Type B pancreatic cell (in vitro differentiated cells): ENCODE results near the gene TCN1. TPM values are rescaled to one million over a fixed set of nuclear protein-coding genes. Genes with fewer than 3 reads are reported as not detected.
A peak's percentile ranks its signal among the peaks of the same experiment; 100 is the strongest.
"Not testable (repeated sequence)": the region's sequence is repeated elsewhere in the genome, so short reads cannot be mapped to it uniquely, and the experiment has no call there.

ENCODE experiments used
- DNase-seq: peaks from one replicate; pipeline ENCODE4 v3.0.0; 2021; ENCODE audit warnings: mixed read lengths; ENCODE audit not compliant: unreplicated experiment; ENCODE audit errors: extremely low spot score
- H3K27ac Mint-ChIP-seq: 2 replicates; pipeline ENCODE4 v1.8.0; 2021; ENCODE audit warnings: mild to moderate bottlenecking, mixed read lengths
- H3K27me3 Mint-ChIP-seq: 2 replicates; pipeline ENCODE4 v1.8.0; 2021; ENCODE audit warnings: mixed read lengths
- H3K36me3 Mint-ChIP-seq: 2 replicates; pipeline ENCODE4 v1.8.0; 2021; ENCODE audit warnings: mixed read lengths
- H3K4me1 Mint-ChIP-seq: one replicate; pipeline ENCODE4 v1.8.0; 2021; ENCODE audit warnings: mixed read lengths; ENCODE audit not compliant: unreplicated experiment
- H3K4me3 Mint-ChIP-seq: 2 replicates; pipeline ENCODE4 v1.8.0; 2021; ENCODE audit warnings: mild to moderate bottlenecking, mixed read lengths
- H3K9me3 Mint-ChIP-seq: 2 replicates; pipeline ENCODE4 v1.8.0; 2021; ENCODE audit warnings: mixed read lengths
- total RNA-seq: library from RNA; stranded (reverse); gene quantifications from 2 replicates; pipeline ENCODE4 v1.2.1, GENCODE V29; 2021; ENCODE audit warnings: low replicate concordance
- TF ChIP-seq, protein P1 (sequence below): fragments of 200-600 bp; sonication (generic); conservative IDR thresholded peaks from 2 replicates; pipeline ENCODE4 v1.5.0; 2021; ENCODE audit warnings: antibody characterized with exemption, mild to moderate bottlenecking

TCN1 gene
- total RNA-seq, 1 donor from 2014 or later = 269 TPM

DNA sequence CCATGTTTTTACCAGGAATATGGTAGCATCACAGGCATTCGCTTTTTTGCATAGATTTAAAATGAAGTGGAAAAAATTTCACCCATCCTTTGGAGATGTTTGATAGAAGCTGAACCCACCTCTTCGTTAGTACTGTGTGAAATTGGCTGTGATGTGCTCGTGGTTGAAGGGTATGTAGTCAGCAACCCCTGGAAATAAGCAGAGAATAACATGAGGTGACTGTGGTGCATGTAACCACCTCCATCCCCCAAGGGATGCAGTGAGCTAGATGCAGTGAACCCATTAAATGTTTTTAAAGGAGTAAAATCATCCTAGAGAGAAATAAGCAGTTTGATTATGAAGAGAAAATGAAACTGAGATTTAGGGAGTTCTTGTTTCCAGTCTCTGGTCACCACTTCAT, 36.9 kb downstream of the TCN1 start:
- Mint-ChIP-seq H3K36me3 (no peaks in the 10 kb centered on the region), H3K4me1 (no peaks in the 10 kb centered on the region), H3K4me3 (no peak overlapping the region), H3K27ac (no peak overlapping the region), H3K9me3 (no peaks in the 10 kb centered on the region), H3K27me3 (no peaks in the 10 kb centered on the region)
- TF ChIP-seq, protein P1, sequence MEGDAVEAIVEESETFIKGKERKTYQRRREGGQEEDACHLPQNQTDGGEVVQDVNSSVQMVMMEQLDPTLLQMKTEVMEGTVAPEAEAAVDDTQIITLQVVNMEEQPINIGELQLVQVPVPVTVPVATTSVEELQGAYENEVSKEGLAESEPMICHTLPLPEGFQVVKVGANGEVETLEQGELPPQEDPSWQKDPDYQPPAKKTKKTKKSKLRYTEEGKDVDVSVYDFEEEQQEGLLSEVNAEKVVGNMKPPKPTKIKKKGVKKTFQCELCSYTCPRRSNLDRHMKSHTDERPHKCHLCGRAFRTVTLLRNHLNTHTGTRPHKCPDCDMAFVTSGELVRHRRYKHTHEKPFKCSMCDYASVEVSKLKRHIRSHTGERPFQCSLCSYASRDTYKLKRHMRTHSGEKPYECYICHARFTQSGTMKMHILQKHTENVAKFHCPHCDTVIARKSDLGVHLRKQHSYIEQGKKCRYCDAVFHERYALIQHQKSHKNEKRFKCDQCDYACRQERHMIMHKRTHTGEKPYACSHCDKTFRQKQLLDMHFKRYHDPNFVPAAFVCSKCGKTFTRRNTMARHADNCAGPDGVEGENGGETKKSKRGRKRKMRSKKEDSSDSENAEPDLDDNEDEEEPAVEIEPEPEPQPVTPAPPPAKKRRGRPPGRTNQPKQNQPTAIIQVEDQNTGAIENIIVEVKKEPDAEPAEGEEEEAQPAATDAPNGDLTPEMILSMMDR = no peak
- DNase-seq = no peak

DNA sequence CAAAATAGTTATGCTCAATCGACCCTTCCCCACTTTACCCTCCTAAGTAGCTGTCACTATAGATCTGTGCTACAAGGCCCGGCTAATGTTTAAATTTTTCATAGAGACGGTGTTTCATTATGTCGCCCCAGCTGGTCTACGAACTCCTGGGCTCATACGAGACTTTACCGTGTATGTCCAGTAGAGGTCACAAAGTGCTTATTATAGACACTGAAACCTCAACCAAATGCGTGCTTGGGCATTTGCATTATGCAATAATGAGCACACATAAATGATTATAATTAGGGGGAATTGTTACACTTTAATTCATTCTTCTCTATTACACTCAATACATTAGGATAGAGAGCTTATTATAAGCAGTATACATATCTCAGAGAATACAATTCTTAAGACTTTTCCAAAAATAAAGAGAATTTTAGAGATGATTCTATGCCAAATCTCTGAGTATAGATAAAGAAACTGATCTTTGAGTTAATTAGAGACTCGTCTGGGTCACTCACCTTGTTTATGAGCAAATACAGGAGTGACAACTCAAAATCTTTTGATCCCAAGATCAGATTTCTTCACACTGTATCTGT, 43.2 kb downstream of the TCN1 start:
- Mint-ChIP-seq H3K4me1 (peaks cover 4% of the 10 kb centered on the region), H3K9me3 (no peaks in the 10 kb centered on the region), H3K36me3 (no peaks in the 10 kb centered on the region), H3K27me3 (peaks cover 3% of the 10 kb centered on the region), H3K4me3 (no peak overlapping the region), H3K27ac (no peak overlapping the region)
- DNase-seq = no peak
- TF ChIP-seq, protein P1 = peak; percentile 82

DNA sequence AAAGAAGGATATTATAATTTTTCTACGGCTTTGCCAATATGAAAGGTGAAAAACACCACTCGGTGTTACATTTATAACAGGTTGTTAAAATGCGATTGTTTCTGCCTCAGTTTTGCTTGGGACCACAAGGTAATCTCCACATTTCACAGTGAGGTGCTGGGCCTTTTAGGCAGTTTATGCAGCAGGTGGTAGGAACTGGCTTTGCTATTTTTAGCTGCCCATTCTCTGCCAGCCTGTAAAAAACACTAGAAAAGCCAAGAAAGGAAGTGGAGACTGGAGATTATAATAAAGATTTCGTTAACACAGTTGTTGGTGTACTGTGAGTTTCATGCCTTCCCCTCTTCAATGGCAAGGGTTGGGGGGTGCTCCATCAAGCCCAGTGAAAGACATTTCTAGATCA, 47.7 kb downstream of the TCN1 start:
- DNase-seq = no peak
- Mint-ChIP-seq H3K27ac (no peak overlapping the region), H3K4me1 (peaks cover 4% of the 10 kb centered on the region), H3K36me3 (no peaks in the 10 kb centered on the region), H3K4me3 (no peak overlapping the region), H3K9me3 (no peaks in the 10 kb centered on the region), H3K27me3 (peaks cover 3% of the 10 kb centered on the region)
- TF ChIP-seq, protein P1 = no peak

DNA sequence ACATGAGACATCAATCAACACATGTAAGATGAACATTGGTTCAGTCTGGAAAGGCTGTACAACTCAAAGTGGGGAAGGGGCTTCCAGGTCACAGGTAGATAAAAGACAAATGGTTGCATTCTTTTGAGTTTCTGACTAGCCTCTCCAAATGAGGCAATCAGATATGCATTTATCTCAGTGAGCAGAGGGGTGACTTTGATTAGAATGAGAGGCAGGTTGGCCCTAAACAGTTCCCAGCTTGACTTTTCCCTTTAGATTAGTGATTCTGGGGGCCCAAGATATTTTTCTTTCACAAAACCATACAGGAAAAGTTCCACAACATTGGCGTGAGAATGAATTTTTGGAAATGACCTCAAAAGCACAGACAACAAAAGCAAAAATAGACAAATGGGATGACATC, 49.9 kb downstream of the TCN1 start:
- DNase-seq, H3K4me1 Mint-ChIP-seq, H3K4me3 Mint-ChIP-seq, H3K27me3 Mint-ChIP-seq, H3K27ac Mint-ChIP-seq, H3K36me3 Mint-ChIP-seq, H3K9me3 Mint-ChIP-seq: not testable (repeated sequence)

DNA sequence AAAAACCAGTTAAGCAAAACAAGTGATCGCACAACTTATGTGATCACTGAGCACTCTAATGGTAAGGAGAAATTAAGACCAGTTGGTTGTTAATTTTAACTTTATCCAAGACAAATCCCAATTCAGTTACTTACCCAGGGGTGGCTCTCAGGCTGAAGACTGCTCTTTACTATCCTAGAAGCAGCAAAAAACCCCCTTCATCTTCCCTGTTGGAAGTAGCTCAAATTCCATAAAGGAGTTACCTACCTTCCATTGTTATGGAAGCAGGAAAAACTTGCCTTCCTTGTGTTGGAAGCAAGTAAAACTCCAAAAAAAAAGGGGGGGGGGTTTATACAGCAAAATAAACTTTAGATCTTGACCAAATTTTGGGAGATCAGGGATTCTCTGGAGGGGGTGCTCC, 50.5 kb downstream of the TCN1 start:
- Mint-ChIP-seq H3K27ac (no peak overlapping the region), H3K4me3 (no peak overlapping the region), H3K9me3 (no peaks in the 10 kb centered on the region)

DNA sequence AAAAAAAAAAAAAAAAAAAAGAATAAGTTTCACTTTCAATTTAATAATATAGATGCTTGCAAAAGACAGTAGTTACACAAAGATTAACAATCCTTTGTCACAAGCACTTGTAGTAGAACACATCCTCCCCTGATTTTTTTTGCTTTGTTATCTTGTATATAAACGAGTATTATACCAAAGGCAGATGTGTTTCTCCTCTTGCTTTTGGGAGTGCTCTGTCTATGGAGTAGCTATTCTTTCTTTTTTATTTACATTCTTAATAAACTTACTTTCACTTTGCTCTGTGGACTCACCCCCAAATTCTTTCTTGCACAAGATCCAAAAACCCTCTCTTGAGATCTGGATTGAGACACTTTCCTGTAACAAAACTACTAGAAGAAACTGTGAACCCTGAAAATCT, 52.3 kb downstream of the TCN1 start:
- H3K4me3 Mint-ChIP-seq = no peak overlapping the region
- peaks cover 2% of the 10 kb centered on the region for H3K27me3 Mint-ChIP-seq
- peaks cover 9% of the 10 kb centered on the region for H3K4me1 Mint-ChIP-seq
- H3K9me3 Mint-ChIP-seq = no peaks in the 10 kb centered on the region
- DNase-seq = no peak
- H3K36me3 Mint-ChIP-seq = no peaks in the 10 kb centered on the region
- TF ChIP-seq, protein P1 = no peak
- H3K27ac Mint-ChIP-seq = no peak overlapping the region

More for the DNA sequence above, 50.5 kb downstream of the TCN1 start:
- Mint-ChIP-seq H3K4me1 (peaks cover 5% of the 10 kb centered on the region), H3K27me3 (peaks cover 3% of the 10 kb centered on the region), H3K36me3 (no peaks in the 10 kb centered on the region)
- TF ChIP-seq, protein P1 = no peak
- no peak for DNase-seq
